Measurements from ENCODE around the gene PTF1A.

DNA sequence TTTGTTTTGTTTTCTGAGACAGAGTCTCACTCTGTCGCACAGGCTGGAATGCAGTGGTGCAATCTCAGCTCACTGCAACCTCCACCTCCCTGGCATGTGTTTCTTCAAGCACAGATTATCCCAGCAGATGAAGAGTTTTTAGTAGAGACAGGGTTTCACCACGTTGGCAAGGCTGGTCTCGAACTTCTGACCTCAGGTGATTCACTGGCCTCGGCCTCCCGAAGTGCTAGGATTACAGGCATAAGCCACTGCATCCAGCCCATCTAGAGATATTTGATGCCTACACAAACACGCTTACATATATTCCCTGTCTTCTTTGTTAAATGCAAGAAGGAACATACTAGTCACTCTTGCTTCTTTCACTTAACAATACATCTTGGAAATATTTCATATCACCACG is 5.9 kb upstream of the PTF1A start:
- TF ChIP-seq, protein P1, sequence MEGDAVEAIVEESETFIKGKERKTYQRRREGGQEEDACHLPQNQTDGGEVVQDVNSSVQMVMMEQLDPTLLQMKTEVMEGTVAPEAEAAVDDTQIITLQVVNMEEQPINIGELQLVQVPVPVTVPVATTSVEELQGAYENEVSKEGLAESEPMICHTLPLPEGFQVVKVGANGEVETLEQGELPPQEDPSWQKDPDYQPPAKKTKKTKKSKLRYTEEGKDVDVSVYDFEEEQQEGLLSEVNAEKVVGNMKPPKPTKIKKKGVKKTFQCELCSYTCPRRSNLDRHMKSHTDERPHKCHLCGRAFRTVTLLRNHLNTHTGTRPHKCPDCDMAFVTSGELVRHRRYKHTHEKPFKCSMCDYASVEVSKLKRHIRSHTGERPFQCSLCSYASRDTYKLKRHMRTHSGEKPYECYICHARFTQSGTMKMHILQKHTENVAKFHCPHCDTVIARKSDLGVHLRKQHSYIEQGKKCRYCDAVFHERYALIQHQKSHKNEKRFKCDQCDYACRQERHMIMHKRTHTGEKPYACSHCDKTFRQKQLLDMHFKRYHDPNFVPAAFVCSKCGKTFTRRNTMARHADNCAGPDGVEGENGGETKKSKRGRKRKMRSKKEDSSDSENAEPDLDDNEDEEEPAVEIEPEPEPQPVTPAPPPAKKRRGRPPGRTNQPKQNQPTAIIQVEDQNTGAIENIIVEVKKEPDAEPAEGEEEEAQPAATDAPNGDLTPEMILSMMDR (IDR thresholded peaks at IDR 0.05; ENCODE audit: insufficient read depth, low read depth, low read length) = no peak
- TF ChIP-seq EZH2 (IDR thresholded peaks at IDR 0.05; ENCODE audit: insufficient read depth, low read length) = no peak
